Measurements from ENCODE around the gene SLC30A5. TPM values are rescaled to one million over a fixed set of nuclear protein-coding genes. Genes with fewer than 3 reads are reported as not detected.
"Not testable (repeated sequence)": the region's sequence is repeated elsewhere in the genome, so short reads cannot be mapped to it uniquely, and the experiment has no call there.

SLC30A5 gene
- total and polyA plus RNA-seq, 2 donors (not counting 3 experiments of a cell fraction or from before 2014, with no cell fraction given) = 33.0 to 37.0 TPM

GRCh38 chr5:69140827-69141226 lies 47.0 kb downstream of the SLC30A5 start:
- no peak overlapping the region for H3K9ac ChIP-seq (replicated peaks; ENCODE audit: extremely low read depth, insufficient read depth, low read length)
- BruUV-seq (replicated peaks) = no TSS peak
- H3K27me3 ChIP-seq (ENCODE audit: control insufficient read depth in 2 of 2, insufficient read depth in 2 of 2, low read length in 2 of 2) = no peaks in the 10 kb centered on the region
- TF ChIP-seq GATA2 (IDR thresholded peaks at IDR 0.05; ENCODE audit: insufficient read depth, insufficient read length, low read depth, low read length) (no peak), MYC (IDR thresholded peaks at IDR 0.05; ENCODE audit: low read depth, low read length) (no peak), FOS (IDR thresholded peaks at IDR 0.05; ENCODE audit: borderline replicate concordance, insufficient read depth, low read length) (no peak), JUN (IDR thresholded peaks at IDR 0.05; ENCODE audit: borderline replicate concordance, insufficient read depth, insufficient read length, low read depth) (no peak), POLR2A (IDR thresholded peaks at IDR 0.05; ENCODE audit: low read depth, low read length) (no peak), EZH2 (IDR thresholded peaks at IDR 0.05; ENCODE audit: borderline replicate concordance, low read depth, low read length, severe bottlenecking) (no peak), POLR2AphosphoS5 (IDR thresholded peaks at IDR 0.05; ENCODE audit: insufficient read depth, low read depth, low read length) (no peak)
- TF ChIP-seq, protein P1, sequence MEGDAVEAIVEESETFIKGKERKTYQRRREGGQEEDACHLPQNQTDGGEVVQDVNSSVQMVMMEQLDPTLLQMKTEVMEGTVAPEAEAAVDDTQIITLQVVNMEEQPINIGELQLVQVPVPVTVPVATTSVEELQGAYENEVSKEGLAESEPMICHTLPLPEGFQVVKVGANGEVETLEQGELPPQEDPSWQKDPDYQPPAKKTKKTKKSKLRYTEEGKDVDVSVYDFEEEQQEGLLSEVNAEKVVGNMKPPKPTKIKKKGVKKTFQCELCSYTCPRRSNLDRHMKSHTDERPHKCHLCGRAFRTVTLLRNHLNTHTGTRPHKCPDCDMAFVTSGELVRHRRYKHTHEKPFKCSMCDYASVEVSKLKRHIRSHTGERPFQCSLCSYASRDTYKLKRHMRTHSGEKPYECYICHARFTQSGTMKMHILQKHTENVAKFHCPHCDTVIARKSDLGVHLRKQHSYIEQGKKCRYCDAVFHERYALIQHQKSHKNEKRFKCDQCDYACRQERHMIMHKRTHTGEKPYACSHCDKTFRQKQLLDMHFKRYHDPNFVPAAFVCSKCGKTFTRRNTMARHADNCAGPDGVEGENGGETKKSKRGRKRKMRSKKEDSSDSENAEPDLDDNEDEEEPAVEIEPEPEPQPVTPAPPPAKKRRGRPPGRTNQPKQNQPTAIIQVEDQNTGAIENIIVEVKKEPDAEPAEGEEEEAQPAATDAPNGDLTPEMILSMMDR (IDR thresholded peaks at IDR 0.05; ENCODE audit: extremely low read depth in 1 of 2, insufficient read depth in 1 of 2, low read depth in 1 of 2, low read length in 2 of 2) = no peak
- TF ChIP-seq, protein P2, sequence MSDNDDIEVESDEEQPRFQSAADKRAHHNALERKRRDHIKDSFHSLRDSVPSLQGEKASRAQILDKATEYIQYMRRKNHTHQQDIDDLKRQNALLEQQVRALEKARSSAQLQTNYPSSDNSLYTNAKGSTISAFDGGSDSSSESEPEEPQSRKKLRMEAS (IDR thresholded peaks at IDR 0.05; ENCODE audit: insufficient read depth, insufficient read length) = no peak
- FAIRE-seq (no peak), DNase-seq (ENCODE audit: low read depth, low spot score) (no peak)
- dilution Hi-C loops (cut with MboI; ENCODE audit: extremely low pct_ligation_motif_present, low sequenced_read_pairs) (no loop called here), intact Hi-C loops (cut with micrococcal nuclease) (no loop called here)
- POLR2A ChIA-PET = no interaction called here
- no peaks in the 10 kb centered on the region for H3K36me3 ChIP-seq (ENCODE audit: control insufficient read depth in 2 of 2, extremely low read depth in 1 of 2, insufficient read depth in 2 of 2, low read length in 2 of 2)
- H4K20me1 ChIP-seq (replicated peaks; ENCODE audit: control insufficient read depth, extremely low read depth, insufficient read depth, low read length) = no peaks in the 10 kb centered on the region
- H3K9me1 ChIP-seq (replicated peaks; ENCODE audit: control insufficient read depth, extremely low read depth, insufficient read depth, low read length) = no peaks in the 10 kb centered on the region
- CTCF ChIA-PET = no interaction called here
- no peaks in the 10 kb centered on the region for H3K4me1 ChIP-seq (ENCODE audit: control insufficient read depth, extremely low read depth, insufficient read depth, low read length)
- H3K79me2 ChIP-seq (ENCODE audit: control insufficient read depth, insufficient read depth, low read length) = no peaks in the 10 kb centered on the region
- H3K4me3 ChIP-seq (replicated peaks in 1 of 3; ENCODE audit: insufficient read depth in 1 of 3, low read depth in 1 of 3, low read length in 3 of 3) = no peak overlapping the region
- H3K27ac ChIP-seq (ENCODE audit: insufficient read depth, low read depth, low read length) = no peak overlapping the region
- no peak overlapping the region for H3K4me2 ChIP-seq (ENCODE audit: insufficient read depth, low read length)
- no peak overlapping the region for H2AFZ ChIP-seq (ENCODE audit: low read depth, low read length)
- no peaks in the 10 kb centered on the region for H3K9me3 ChIP-seq (replicated peaks; ENCODE audit: control insufficient read depth, insufficient read depth, low read length)

DNA sequence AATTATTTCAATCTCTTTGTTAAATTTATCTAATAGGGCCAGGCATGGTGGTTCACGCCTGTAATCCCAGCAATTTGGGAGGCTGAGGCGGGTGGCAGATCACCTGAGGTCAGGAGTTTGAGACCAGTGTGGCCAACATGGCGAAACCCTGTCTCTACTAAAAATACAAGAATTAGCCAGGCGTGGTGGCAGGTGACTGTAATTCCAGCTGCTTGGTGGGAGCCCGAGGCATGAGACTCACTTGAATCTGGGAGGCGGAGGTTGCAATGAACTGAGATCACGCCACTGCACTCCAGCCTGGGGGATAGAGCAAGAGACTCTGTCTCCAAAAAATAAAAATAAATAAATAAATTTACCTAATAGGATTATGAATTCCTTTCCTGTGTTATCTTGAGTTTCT lies 54.8 kb downstream of the SLC30A5 start:
- dilution Hi-C loops (cut with MboI; ENCODE audit: extremely low pct_ligation_motif_present, low sequenced_read_pairs); FAIRE-seq: not testable (repeated sequence)

More for the DNA sequence above, 54.8 kb downstream of the SLC30A5 start:
- intact Hi-C loops (cut with micrococcal nuclease); H3K4me3 ChIP-seq (replicated peaks in 1 of 3; ENCODE audit: insufficient read depth in 1 of 3, low read depth in 1 of 3, low read length in 3 of 3); H3K4me1 ChIP-seq (ENCODE audit: control insufficient read depth, extremely low read depth, insufficient read depth, low read length); H3K4me2 ChIP-seq (ENCODE audit: insufficient read depth, low read length); H3K79me2 ChIP-seq (ENCODE audit: control insufficient read depth, insufficient read depth, low read length); H3K9ac ChIP-seq (replicated peaks; ENCODE audit: extremely low read depth, insufficient read depth, low read length); H4K20me1 ChIP-seq (replicated peaks; ENCODE audit: control insufficient read depth, extremely low read depth, insufficient read depth, low read length); H3K9me1 ChIP-seq (replicated peaks; ENCODE audit: control insufficient read depth, extremely low read depth, insufficient read depth, low read length); H2AFZ ChIP-seq (ENCODE audit: low read depth, low read length); POLR2A ChIA-PET; DNase-seq (ENCODE audit: low read depth, low spot score); H3K27ac ChIP-seq (ENCODE audit: insufficient read depth, low read depth, low read length); H3K36me3 ChIP-seq (ENCODE audit: control insufficient read depth in 2 of 2, extremely low read depth in 1 of 2, insufficient read depth in 2 of 2, low read length in 2 of 2); BruUV-seq (replicated peaks); H3K27me3 ChIP-seq (ENCODE audit: control insufficient read depth in 2 of 2, insufficient read depth in 2 of 2, low read length in 2 of 2); CTCF ChIA-PET; H3K9me3 ChIP-seq (replicated peaks; ENCODE audit: control insufficient read depth, insufficient read depth, low read length): not testable (repeated sequence)

All from endothelial cell of umbilical vein (primary cell).